ENCODE data around the gene RBFOX2. TPM values are rescaled to one million over a fixed set of nuclear protein-coding genes. Genes with fewer than 3 reads are reported as not detected.

RBFOX2 gene
- total RNA-seq, 1 experiment from 2014 or later, result 81.1 TPM

DNA sequence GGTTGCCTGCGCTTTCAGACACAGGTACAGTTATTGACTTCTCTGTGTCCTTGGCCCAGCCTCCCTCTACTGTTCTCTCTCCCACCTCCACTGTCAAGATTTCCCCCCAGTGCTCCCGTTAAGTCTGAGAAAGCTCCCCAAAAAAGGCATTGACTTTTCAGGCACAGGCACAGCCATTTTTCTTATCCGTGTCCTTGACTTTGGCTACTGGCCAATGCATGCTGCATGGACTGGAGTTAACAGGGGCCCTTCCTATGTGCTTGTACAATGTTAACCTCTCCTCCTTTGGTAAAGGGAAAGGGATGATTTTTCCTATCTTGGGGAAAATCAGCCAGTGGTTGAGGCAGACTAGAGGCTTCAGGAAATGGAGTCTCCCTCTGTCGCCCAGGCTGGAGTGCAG is 306.7 kb downstream of the RBFOX2 start:
- intact Hi-C loops (cut with micrococcal nuclease; ENCODE audit: unreplicated experiment), result no loop called here
- TF ChIP-seq, protein P1, sequence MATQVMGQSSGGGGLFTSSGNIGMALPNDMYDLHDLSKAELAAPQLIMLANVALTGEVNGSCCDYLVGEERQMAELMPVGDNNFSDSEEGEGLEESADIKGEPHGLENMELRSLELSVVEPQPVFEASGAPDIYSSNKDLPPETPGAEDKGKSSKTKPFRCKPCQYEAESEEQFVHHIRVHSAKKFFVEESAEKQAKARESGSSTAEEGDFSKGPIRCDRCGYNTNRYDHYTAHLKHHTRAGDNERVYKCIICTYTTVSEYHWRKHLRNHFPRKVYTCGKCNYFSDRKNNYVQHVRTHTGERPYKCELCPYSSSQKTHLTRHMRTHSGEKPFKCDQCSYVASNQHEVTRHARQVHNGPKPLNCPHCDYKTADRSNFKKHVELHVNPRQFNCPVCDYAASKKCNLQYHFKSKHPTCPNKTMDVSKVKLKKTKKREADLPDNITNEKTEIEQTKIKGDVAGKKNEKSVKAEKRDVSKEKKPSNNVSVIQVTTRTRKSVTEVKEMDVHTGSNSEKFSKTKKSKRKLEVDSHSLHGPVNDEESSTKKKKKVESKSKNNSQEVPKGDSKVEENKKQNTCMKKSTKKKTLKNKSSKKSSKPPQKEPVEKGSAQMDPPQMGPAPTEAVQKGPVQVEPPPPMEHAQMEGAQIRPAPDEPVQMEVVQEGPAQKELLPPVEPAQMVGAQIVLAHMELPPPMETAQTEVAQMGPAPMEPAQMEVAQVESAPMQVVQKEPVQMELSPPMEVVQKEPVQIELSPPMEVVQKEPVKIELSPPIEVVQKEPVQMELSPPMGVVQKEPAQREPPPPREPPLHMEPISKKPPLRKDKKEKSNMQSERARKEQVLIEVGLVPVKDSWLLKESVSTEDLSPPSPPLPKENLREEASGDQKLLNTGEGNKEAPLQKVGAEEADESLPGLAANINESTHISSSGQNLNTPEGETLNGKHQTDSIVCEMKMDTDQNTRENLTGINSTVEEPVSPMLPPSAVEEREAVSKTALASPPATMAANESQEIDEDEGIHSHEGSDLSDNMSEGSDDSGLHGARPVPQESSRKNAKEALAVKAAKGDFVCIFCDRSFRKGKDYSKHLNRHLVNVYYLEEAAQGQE (IDR thresholded peaks at IDR 0.05; ENCODE audit: insufficient read depth in 1 of 2, low read depth in 2 of 2, low read length in 1 of 2), result no peak
- TF ChIP-seq, protein P2, sequence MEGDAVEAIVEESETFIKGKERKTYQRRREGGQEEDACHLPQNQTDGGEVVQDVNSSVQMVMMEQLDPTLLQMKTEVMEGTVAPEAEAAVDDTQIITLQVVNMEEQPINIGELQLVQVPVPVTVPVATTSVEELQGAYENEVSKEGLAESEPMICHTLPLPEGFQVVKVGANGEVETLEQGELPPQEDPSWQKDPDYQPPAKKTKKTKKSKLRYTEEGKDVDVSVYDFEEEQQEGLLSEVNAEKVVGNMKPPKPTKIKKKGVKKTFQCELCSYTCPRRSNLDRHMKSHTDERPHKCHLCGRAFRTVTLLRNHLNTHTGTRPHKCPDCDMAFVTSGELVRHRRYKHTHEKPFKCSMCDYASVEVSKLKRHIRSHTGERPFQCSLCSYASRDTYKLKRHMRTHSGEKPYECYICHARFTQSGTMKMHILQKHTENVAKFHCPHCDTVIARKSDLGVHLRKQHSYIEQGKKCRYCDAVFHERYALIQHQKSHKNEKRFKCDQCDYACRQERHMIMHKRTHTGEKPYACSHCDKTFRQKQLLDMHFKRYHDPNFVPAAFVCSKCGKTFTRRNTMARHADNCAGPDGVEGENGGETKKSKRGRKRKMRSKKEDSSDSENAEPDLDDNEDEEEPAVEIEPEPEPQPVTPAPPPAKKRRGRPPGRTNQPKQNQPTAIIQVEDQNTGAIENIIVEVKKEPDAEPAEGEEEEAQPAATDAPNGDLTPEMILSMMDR (IDR thresholded peaks at IDR 0.05), result no peak
- TF ChIP-seq TCF7L2 (IDR thresholded peaks at IDR 0.05; ENCODE audit: low read depth, low read length) (no peak), SIN3A (IDR thresholded peaks at IDR 0.05; ENCODE audit: borderline replicate concordance, insufficient read depth, low read depth, low read length) (no peak), POLR2AphosphoS5 (IDR thresholded peaks at IDR 0.05; ENCODE audit: low read depth, low read length) (no peak)
- ChIA-PET CTCF (no interaction called here), POLR2A (no interaction called here)
- no peaks in the 10 kb centered on the region for H3K27me3 ChIP-seq (ENCODE audit: control insufficient read depth, insufficient read depth, low read length)
- no peaks in the 10 kb centered on the region for H3K4me1 ChIP-seq (ENCODE audit: control insufficient read depth, insufficient read depth, low read length)
- in situ Hi-C loops (cut with HindIII; ENCODE audit: low pct_unique_long_range_greater_than_20kb, low sequenced_read_pairs), result no loop called here
- H3K4me3 ChIP-seq (ENCODE audit: low read depth in 2 of 2, low read length in 2 of 2), result no peak overlapping the region
- H3K9me3 ChIP-seq (ENCODE audit: control insufficient read depth, insufficient read depth, low read depth, low read length), result no peaks in the 10 kb centered on the region
- no peaks in the 10 kb centered on the region for H3K36me3 ChIP-seq (ENCODE audit: control insufficient read depth, insufficient read depth, low read length)
- no peak for ATAC-seq
- no peak for DNase-seq (ENCODE audit: low read depth, low spot score)
- no TSS peak for BruUV-seq (replicated peaks)
- H3K27ac ChIP-seq (ENCODE audit: low read length), result no peak overlapping the region

DNA sequence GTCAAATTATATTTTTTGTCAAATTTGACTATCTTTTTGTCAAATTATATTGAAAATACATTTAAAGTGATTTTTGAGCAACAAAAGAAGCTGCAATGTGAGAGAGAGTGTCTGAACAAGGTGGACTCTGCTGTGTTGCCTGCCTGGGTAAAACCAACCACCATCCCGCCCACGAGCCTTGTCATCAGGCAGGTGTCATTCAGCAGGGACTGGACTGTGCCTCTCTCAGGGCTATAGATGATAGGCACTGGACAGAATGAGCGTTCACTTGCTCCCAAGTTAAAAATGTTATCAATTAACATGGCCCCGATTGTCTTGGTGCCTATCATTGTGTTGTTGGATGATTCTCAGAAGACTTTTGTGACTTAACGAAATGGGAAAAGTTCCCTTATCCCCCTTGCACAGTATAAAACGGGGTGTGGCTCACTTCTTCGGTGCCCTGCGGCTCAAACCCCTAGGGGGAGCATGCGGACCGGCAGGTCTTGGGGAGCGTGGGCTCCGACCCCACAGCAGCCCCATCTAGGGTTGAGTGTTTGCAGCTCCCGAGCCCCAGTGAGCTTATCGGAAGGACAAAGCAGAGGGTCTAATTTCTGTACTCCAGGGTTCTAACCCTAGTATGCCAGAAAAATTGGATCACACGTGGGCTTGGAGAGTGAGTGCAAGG is 309.3 kb downstream of the RBFOX2 start:
- ChIA-PET POLR2A (no interaction called here), CTCF (no interaction called here)
- H3K27ac ChIP-seq (ENCODE audit: low read length), result no peak overlapping the region
- no peaks in the 10 kb centered on the region for H3K9me3 ChIP-seq (ENCODE audit: control insufficient read depth, insufficient read depth, low read depth, low read length)
- in situ Hi-C loops (cut with HindIII; ENCODE audit: low pct_unique_long_range_greater_than_20kb, low sequenced_read_pairs) (no loop called here), intact Hi-C loops (cut with micrococcal nuclease; ENCODE audit: unreplicated experiment) (no loop called here)
- TF ChIP-seq TCF7L2 (IDR thresholded peaks at IDR 0.05; ENCODE audit: low read depth, low read length) (no peak), SIN3A (IDR thresholded peaks at IDR 0.05; ENCODE audit: borderline replicate concordance, insufficient read depth, low read depth, low read length) (no peak), POLR2AphosphoS5 (IDR thresholded peaks at IDR 0.05; ENCODE audit: low read depth, low read length) (no peak)
- TF ChIP-seq, protein P2 (IDR thresholded peaks at IDR 0.05), result no peak
- TF ChIP-seq, protein P1 (IDR thresholded peaks at IDR 0.05; ENCODE audit: insufficient read depth in 1 of 2, low read depth in 2 of 2, low read length in 1 of 2), result no peak
- no peak overlapping the region for H3K4me3 ChIP-seq (ENCODE audit: low read depth in 2 of 2, low read length in 2 of 2)
- DNase-seq (ENCODE audit: low read depth, low spot score), result no peak
- no peaks in the 10 kb centered on the region for H3K4me1 ChIP-seq (ENCODE audit: control insufficient read depth, insufficient read depth, low read length)
- no peaks in the 10 kb centered on the region for H3K27me3 ChIP-seq (ENCODE audit: control insufficient read depth, insufficient read depth, low read length)
- no TSS peak for BruUV-seq (replicated peaks)
- no peaks in the 10 kb centered on the region for H3K36me3 ChIP-seq (ENCODE audit: control insufficient read depth, insufficient read depth, low read length)
- no peak for ATAC-seq

Measured in Panc1 (cell line).